Muscle layer of colon (tissue), 2 donors: ENCODE data around the gene GOLGA1.
"Not testable (repeated sequence)": the region's sequence is repeated elsewhere in the genome, so short reads cannot be mapped to it uniquely, and the experiment has no call there.

Experiments used
- H3K27ac ChIP-seq: one replicate; pipeline ENCODE4 v1.7.0; 2013; ENCODE audit warnings: low read depth, mild to moderate bottlenecking, low read length, moderate library complexity
- H3K27me3 ChIP-seq, 2 donors: one replicate each; pipeline ENCODE4 v1.7.0; 2013; ENCODE audit warnings: low read length in 2 of 2, mild to moderate bottlenecking in 2 of 2; ENCODE audit not compliant: insufficient read depth in 2 of 2, control insufficient read depth in 1 of 2
- H3K36me3 ChIP-seq: one replicate; pipeline ENCODE4 v1.7.0; 2013; ENCODE audit warnings: mild to moderate bottlenecking, low read length; ENCODE audit not compliant: insufficient read depth
- H3K4me1 ChIP-seq: one replicate; pipeline ENCODE4 v1.7.0; 2013; ENCODE audit warnings: mild to moderate bottlenecking, low read length; ENCODE audit not compliant: insufficient read depth
- H3K4me3 ChIP-seq, 2 donors: one replicate each; pipeline ENCODE4 v1.7.0; 2013; ENCODE audit warnings: low read length in 2 of 2, low read depth in 1 of 2, mild to moderate bottlenecking in 1 of 2, moderate library complexity in 1 of 2
- H3K9ac ChIP-seq: one replicate; pipeline ENCODE4 v1.7.0; 2013; ENCODE audit warnings: low read length
- H3K9me3 ChIP-seq: one replicate; pipeline ENCODE4 v1.7.0; 2013; ENCODE audit warnings: mild to moderate bottlenecking, low read length
- donor health status: abdominal sarcoma.
- donor health status: Adenocarcinoma of cecum.

Gene GOLGA1

DNA sequence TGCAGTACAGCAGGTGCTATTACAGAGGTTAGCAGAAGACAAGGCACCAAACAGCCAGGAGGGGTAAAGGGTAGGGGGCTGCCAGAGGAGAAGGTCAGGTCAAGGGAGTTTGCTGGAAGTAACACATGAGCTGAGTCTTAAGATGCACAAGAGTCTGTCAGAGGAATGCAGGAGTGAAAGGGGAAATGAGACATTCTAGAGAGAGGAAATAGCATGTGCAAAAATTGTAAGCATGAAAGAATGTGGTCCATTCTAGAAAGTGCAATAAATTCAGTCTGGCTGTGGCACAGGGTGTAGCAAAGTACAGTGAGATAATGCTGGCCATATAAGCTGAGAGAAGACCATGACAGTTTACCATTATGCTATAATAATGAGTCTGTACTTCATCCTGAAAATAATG, 6.6 kb downstream of the GOLGA1 start:
- H3K36me3 ChIP-seq = peaks cover 63% of the 10 kb centered on the region

DNA sequence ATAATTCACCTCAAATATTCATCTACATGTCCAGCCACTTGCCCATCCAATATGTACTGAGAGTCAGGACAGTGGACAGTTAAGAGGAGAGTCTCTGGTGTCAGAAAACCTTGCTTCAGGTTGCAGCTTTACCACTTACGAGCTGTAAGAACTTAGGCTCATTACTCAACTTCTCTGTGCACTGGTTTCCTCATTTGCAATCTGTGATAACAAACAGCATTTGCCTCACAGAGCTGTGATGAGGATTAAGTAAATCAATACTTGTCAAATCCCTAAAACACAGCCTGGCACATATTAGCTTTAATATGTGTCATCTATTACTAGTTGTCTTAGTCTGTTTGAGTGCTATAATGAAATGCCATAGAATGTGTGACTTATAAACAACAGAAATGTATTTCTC, 8.6 kb downstream of the GOLGA1 start:
- Histone ChIP-seq H3K36me3 (peaks cover 70% of the 10 kb centered on the region), H3K9ac (no peak overlapping the region), H3K27ac (no peak overlapping the region), H3K4me1 (no peaks in the 10 kb centered on the region), H3K4me3 (no peak overlapping the region), H3K9me3 (no peaks in the 10 kb centered on the region), H3K27me3 (no peaks in the 10 kb centered on the region)

More for the DNA sequence above, 6.6 kb downstream of the GOLGA1 start:
- Histone ChIP-seq H3K4me1 (no peaks in the 10 kb centered on the region), H3K4me3 (no peak overlapping the region), H3K9ac (no peak overlapping the region), H3K9me3 (no peaks in the 10 kb centered on the region), H3K27ac (no peak overlapping the region), H3K27me3 (no peaks in the 10 kb centered on the region)

DNA sequence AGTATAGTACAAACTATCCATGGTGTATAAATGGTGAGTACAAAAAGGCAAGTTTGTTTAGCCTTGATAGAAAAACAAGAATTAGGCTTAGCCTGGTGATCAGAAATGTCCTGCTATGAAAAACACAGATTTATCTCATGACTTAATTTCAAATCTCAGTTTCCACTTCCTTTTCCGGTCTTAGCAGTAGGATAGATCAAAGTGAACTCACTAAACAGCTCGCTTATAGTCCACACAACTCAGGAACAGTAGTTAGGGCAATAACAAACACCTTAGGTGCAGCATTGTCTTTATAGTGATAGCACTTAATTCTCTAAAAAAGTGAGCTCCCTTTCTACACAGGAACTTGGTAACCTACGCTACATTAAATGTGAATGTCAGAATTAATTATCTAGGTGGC, 11.4 kb downstream of the GOLGA1 start:
- Histone ChIP-seq H3K27me3 (no peaks in the 10 kb centered on the region), H3K36me3 (peaks cover 68% of the 10 kb centered on the region), H3K9ac (no peak overlapping the region), H3K9me3 (no peaks in the 10 kb centered on the region), H3K4me3 (no peak overlapping the region), H3K4me1 (no peaks in the 10 kb centered on the region), H3K27ac (no peak overlapping the region)

DNA sequence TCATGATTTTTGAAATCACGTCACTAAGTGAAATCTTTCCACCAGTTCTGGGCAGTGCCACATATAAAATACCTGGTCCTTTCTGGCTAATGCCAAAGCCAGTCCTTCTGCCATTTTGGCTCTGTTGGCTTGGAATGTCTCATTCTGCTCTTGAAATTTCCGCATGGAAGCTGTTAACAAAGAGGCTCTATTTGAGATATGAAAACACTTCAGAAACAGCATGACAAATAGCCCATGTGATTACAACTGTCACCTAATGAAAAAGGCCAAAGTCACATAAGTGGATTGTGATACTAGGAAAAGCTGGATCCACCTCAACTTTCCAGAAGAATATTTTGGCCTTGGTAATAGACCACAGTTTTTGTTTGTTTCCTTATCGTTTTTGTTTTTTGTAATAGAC, 12.8 kb downstream of the GOLGA1 start:
- Histone ChIP-seq H3K4me1 (no peaks in the 10 kb centered on the region), H3K4me3 (no peak overlapping the region), H3K36me3 (peaks cover 65% of the 10 kb centered on the region), H3K27ac (no peak overlapping the region), H3K9ac (no peak overlapping the region), H3K27me3 (no peaks in the 10 kb centered on the region), H3K9me3 (no peaks in the 10 kb centered on the region)

DNA sequence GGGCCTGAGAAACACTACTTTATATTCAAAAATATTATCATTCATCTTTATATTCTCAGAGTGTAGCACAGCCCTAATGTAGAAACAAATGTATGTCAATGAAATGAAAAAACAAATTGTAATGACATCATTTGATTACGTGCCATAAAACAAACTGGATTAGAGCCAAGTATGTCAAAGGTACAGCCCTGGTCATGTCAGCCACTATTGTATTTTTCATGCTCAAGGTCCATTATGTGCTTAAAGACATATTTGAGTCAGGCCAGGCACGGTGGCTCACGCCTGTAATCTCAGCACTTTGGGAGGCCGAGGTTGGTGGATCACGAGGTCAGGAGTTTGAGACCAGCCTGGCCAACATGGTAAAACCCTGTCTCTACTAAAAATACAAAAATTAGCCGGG, 20.5 kb downstream of the GOLGA1 start:
- not testable (repeated sequence) for H3K27me3 ChIP-seq, H3K27ac ChIP-seq, H3K4me1 ChIP-seq, H3K9ac ChIP-seq, H3K4me3 ChIP-seq, H3K9me3 ChIP-seq
- H3K36me3 ChIP-seq = peaks cover 42% of the 10 kb centered on the region

DNA sequence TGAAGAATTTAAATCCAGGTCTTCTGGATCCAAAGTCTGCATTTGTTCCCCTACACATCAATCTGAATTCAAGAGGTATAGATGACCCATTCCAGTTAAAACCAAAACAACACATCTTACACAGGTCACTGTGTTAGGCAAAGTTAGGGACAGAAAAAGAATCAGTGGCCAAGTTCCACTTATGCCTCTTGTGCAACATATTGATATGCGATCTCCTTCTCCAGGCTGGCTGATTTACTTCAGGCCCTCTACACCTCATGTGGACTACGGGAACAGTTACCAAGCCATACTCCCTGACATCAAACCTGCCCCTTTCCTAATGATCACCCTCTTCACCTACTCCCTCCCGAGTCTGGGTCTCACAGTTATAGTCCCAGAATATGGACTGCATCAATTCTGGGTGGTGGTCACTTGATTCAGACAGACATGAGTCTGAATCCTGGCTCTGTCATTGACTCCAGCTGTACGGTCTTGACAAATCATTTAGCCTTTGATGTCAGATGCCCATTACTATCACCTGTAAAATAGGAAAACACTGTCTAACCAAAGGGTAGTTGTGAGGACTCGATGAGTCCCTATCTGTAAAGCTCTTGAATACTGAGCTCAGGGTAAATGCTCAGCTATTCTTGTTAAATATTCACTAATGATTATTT, 26.0 kb downstream of the GOLGA1 start:
- Histone ChIP-seq H3K27me3 (no peaks in the 10 kb centered on the region), H3K27ac (no peak overlapping the region), H3K4me3 (no peak overlapping the region), H3K9me3 (no peaks in the 10 kb centered on the region), H3K9ac (no peak overlapping the region), H3K36me3 (peaks cover 44% of the 10 kb centered on the region), H3K4me1 (no peaks in the 10 kb centered on the region)

DNA sequence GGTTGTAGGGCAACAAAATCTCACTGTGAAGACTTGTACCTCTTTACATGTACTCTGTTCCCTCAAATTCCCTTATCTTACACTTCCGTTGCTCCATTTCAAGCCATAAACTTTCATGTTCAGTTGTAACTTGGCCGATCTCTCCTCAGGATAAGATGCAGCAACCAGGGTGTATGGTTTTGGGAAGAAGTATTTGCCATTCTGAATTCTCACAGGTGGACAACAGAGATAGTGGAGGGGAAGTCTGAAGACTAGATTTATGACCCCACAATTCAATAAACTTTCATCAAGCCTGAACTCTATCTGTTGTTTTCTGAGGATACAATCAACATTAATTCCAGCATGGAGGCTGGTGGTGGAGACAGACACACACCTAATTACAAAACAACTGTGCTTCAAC, 27.5 kb downstream of the GOLGA1 start:
- Histone ChIP-seq H3K4me3 (no peak overlapping the region), H3K9ac (no peak overlapping the region), H3K27me3 (no peaks in the 10 kb centered on the region), H3K36me3 (peaks cover 36% of the 10 kb centered on the region), H3K4me1 (no peaks in the 10 kb centered on the region), H3K9me3 (no peaks in the 10 kb centered on the region), H3K27ac (no peak overlapping the region)

DNA sequence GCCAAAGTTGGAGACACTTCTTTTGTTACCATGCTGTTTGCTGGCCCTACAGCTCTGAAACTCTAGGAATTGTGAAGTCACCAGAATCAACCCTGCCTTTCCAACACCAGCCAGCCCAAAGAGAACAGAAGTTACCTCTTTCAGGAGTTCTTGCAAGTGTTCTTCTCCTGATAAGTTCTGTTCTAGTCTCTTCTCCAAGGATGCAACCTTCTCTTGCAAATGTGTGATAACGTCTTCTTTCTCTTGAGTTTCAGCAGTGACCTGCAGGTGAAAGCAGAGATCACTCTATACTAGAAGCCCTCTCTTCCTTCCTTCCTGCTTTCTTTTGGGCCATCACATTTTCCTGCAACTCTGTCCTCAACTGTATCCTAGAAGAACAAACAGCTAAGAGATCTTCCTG, 29.1 kb downstream of the GOLGA1 start:
- no peak overlapping the region for H3K4me3 ChIP-seq
- H3K4me1 ChIP-seq = no peaks in the 10 kb centered on the region
- H3K27me3 ChIP-seq = no peaks in the 10 kb centered on the region
- no peaks in the 10 kb centered on the region for H3K9me3 ChIP-seq
- peaks cover 36% of the 10 kb centered on the region for H3K36me3 ChIP-seq
- no peak overlapping the region for H3K27ac ChIP-seq
- H3K9ac ChIP-seq = no peak overlapping the region

DNA sequence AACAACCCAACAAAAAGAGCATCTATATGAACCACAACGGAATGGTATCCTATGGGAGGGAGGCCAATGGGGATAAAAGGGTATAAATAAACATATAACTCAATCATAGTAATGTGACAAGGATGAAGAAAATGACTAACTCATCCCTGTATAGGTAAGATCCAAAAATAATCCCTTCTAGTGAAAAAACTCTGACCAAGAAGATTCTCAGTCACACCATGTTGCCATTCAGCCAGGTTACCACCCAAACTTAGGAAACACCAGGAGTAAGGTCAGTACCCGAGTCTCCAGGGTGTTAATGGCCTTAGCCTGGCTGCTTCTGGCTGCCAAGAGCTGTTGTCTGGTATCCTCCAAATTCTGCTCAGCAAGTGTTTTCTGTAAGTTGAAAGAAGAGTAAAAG, 32.8 kb downstream of the GOLGA1 start:
- Histone ChIP-seq H3K27me3 (no peaks in the 10 kb centered on the region), H3K9ac (no peak overlapping the region), H3K9me3 (no peaks in the 10 kb centered on the region), H3K36me3 (peaks cover 24% of the 10 kb centered on the region), H3K4me3 (no peak overlapping the region), H3K4me1 (no peaks in the 10 kb centered on the region), H3K27ac (no peak overlapping the region)

DNA sequence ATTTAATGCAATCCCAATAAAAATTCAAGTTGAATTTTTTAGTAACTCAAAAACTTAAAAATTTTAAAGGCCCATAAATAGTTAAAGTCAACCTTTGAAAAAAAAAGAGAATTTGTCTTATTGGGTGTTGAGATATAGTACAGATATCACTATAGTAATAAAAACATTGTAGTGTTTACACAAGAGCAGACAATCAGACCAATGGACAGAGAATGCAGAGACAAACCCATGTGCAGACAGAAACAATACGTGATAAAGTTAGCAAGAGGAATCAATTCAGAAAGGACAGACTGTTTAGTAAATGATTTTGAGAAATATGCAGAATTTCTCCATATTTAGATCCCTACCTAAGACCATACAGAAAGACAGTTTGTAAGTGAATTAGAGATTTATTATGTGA, 33.9 kb downstream of the GOLGA1 start:
- no peaks in the 10 kb centered on the region for H3K9me3 ChIP-seq
- H3K4me1 ChIP-seq = no peaks in the 10 kb centered on the region
- H3K27ac ChIP-seq = no peak overlapping the region
- H3K9ac ChIP-seq = peak overlapping the region; percentile 12
- no peak overlapping the region for H3K4me3 ChIP-seq
- no peaks in the 10 kb centered on the region for H3K27me3 ChIP-seq
- H3K36me3 ChIP-seq = peaks cover 22% of the 10 kb centered on the region

DNA sequence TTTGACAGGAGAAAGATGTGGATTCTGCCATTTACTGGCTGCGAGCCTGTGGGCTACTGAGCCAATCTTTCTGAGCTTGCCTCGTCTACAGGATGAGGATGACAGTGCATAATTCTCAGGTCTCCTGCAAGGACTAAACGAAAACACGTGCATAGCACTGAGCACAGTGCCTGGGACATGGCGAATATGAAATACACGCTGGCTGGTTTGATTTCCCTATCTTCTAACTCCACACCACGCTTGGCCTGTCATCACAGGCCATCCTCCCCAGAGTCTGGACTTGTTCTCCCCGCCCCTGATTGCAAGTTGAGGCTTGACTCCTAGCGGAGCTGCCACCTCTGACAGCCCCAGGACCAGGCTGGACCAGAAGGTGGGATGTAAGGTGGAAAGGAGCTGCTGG, 41.0 kb downstream of the GOLGA1 start:
- Histone ChIP-seq H3K36me3 (peaks cover 49% of the 10 kb centered on the region), H3K9ac (no peak overlapping the region), H3K27ac (no peak overlapping the region), H3K9me3 (no peaks in the 10 kb centered on the region), H3K4me1 (no peaks in the 10 kb centered on the region), H3K4me3 (no peak overlapping the region), H3K27me3 (no peaks in the 10 kb centered on the region)

DNA sequence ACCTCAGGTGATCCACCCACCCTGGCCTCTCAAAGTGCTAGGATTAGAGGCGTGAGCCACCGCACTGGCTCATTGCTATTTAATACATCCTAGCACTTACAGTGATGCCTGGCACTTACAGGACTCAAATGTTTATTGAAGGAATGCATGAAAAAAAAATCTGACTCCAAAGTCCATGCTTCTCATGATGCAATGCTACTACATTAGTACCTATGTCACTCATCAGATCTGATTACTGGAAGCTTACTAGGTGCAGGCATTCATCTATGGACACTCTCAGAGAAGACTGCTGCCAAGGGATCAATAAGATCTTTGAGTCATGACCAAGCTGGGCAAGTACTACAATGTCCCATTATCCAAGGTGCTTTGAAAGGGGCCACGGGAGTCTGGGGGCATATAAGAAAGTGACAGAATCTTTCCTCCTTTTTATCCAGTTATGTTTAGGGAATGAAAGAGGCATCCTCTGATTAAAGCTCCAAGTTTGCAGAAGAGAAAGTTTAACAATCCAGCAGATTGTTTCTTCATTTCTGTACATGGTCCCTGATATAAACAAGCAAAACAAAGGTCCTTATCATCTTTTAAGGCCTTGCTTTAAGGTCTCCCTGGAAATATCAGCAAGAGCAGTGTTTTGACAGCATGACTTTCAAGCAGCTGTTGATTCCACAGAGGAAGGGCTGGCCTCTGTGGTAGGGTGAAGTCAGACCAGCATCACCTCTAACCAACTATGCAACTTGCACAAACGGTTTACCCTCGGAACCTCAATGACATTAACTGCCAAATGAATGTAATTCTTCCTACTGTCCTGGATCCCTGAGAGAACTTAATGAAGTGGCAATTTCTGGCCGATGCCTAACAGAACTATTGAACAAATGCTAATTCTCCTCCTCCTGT, 43.1 kb downstream of the GOLGA1 start:
- no peaks in the 10 kb centered on the region for H3K27me3 ChIP-seq
- no peak overlapping the region for H3K27ac ChIP-seq
- H3K9ac ChIP-seq = no peak overlapping the region
- no peak overlapping the region for H3K4me3 ChIP-seq
- no peaks in the 10 kb centered on the region for H3K4me1 ChIP-seq
- H3K9me3 ChIP-seq = no peaks in the 10 kb centered on the region
- peaks cover 60% of the 10 kb centered on the region for H3K36me3 ChIP-seq
